Bronchial epithelial cell (primary cell): ENCODE measurements around the gene AGPAT3. TPM values are rescaled to one million over a fixed set of nuclear protein-coding genes. Genes with fewer than 3 reads are reported as not detected.

ENCODE experiments used
- DNase-seq: peaks from one replicate; pipeline ENCODE4 v3.0.0-alpha.2; 2010; ENCODE audit warnings: low read depth
- FAIRE-seq: peaks from 2 replicates; lab custom pipeline; 2011; peaks lifted over from hg19 to GRCh38; lab: Jason Lieb, UNC
- H3K27me3 ChIP-seq: 2 replicates; pipeline ENCODE4 v1.5.1; 2011; ENCODE audit warnings: low read length; ENCODE audit not compliant: control insufficient read depth, insufficient read depth
- H3K36me3 ChIP-seq: 2 replicates; pipeline ENCODE4 v1.5.1; 2011; ENCODE audit warnings: low read length; ENCODE audit not compliant: control insufficient read depth, insufficient read depth
- H3K4me3 ChIP-seq: 2 replicates; pipeline ENCODE4 v1.5.1; 2011; ENCODE audit warnings: mild to moderate bottlenecking, low read depth, low read length, control low read depth
- CTCF ChIP-seq: IDR thresholded peaks from 2 replicates; pipeline ENCODE4 v1.5.1; 2011; ENCODE audit warnings: mild to moderate bottlenecking, moderate library complexity, low read length, control low read depth, inconsistent platforms; ENCODE audit not compliant: insufficient read depth, severe bottlenecking
- total RNA-seq: library from RNA; depleted of rRNA; stranded (reverse); fragments of >200 nt; gene quantifications from 2 replicates; pipeline ENCODE4 v1.2.1, GENCODE V29; 2014

AGPAT3 gene
- total RNA-seq, 1 donor from 2014 or later: 40.5 TPM

- Histone ChIP-seq H3K4me3 (no peak overlapping the region), H3K36me3 (peaks cover 3% of the 10 kb centered on the region), H3K27me3 (no peaks in the 10 kb centered on the region)
- no peak for TF ChIP-seq CTCF
- FAIRE-seq (no peak), DNase-seq (no peak)
These were observed 116.8 kb downstream of the AGPAT3 start for GRCh38 chr21:43981871-43982210.

GRCh38 chr21:43982489-43983078, 117.6 kb downstream of the AGPAT3 start:
- Histone ChIP-seq H3K27me3 (no peaks in the 10 kb centered on the region), H3K4me3 (no peak overlapping the region), H3K36me3 (peaks cover 3% of the 10 kb centered on the region)
- no peak for FAIRE-seq
- DNase-seq: no peak
- TF ChIP-seq CTCF: no peak

GRCh38 chr21:43983390-43983789, 118.4 kb downstream of the AGPAT3 start:
- no peak for DNase-seq
- no peak for TF ChIP-seq CTCF
- no peak for FAIRE-seq
- peaks cover 3% of the 10 kb centered on the region for H3K36me3 ChIP-seq
- no peaks in the 10 kb centered on the region for H3K27me3 ChIP-seq
- H3K4me3 ChIP-seq: no peak overlapping the region

GRCh38 chr21:43983860-43984420, 118.9 kb downstream of the AGPAT3 start:
- TF ChIP-seq CTCF: no peak
- peaks cover 3% of the 10 kb centered on the region for H3K36me3 ChIP-seq

GRCh38 chr21:43984905-43985689, 120.1 kb downstream of the AGPAT3 start:
- DNase-seq: no peak
- Histone ChIP-seq H3K36me3 (peaks cover 3% of the 10 kb centered on the region), H3K27me3 (no peaks in the 10 kb centered on the region), H3K4me3 (no peak overlapping the region)
- no peak for FAIRE-seq
- TF ChIP-seq CTCF: no peak

More at GRCh38 chr21:43983860-43984420, 118.9 kb downstream of the AGPAT3 start:
- no peaks in the 10 kb centered on the region for H3K27me3 ChIP-seq
- H3K4me3 ChIP-seq: no peak overlapping the region
- FAIRE-seq: no peak
- no peak for DNase-seq
